OCI-LY7 (cell line): ENCODE results near the gene GNAO1.

Experiments used
- CTCF ChIP-seq: fragments of 200-600 bp; sonication (generic); conservative IDR thresholded peaks from 2 replicates; pipeline ENCODE4 v1.5.1; 2014; ENCODE audit warnings: mild to moderate bottlenecking, antibody characterized with exemption, low read length, moderate library complexity, mixed read lengths
- EZH2phosphoT487 ChIP-seq: fragments of 200-600 bp; sonication (generic); IDR thresholded peaks from 2 replicates; pipeline ENCODE4 v1.6.1; 2018; ENCODE audit warnings: low read depth, borderline replicate concordance, mild to moderate bottlenecking, mixed run types, antibody characterized with exemption, low read length, moderate library complexity, mixed read lengths

GRCh38 chr16:56312028-56312300 is 120.7 kb downstream of the GNAO1 start:
- TF ChIP-seq CTCF (no peak), EZH2phosphoT487 (no peak)
